Breast epithelium (tissue), 3 donors: ENCODE results near the gene WWOX.

Experiments
- CTCF ChIP-seq, 3 donors: fragments of 450-650 bp; IDR thresholded peaks; one replicate each; pipeline ENCODE4 v1.5.1; 2016 to 2017; ENCODE audit warnings: antibody characterized with exemption in 3 of 3, mild to moderate bottlenecking in 3 of 3, moderate library complexity in 3 of 3
- POLR2A ChIP-seq: fragments of 450-650 bp; IDR thresholded peaks from one replicate; pipeline ENCODE4 v1.6.1; 2016; ENCODE audit warnings: antibody characterized with exemption, mild to moderate bottlenecking, moderate library complexity

- TF ChIP-seq CTCF (IDR thresholded peaks at IDR 0.05) = no peak
- TF ChIP-seq POLR2A = no peak
Observed at GRCh38 chr16:78258375-78259065, 159.1 kb downstream of the WWOX start.
